CD4-positive, alpha-beta T cell treated with Interleukin-12 subunit alpha and Interleukin-12 subunit beta, for 1 hour (primary cell): Measurements from ENCODE around the gene CNTD1.

Experiments
- DNase-seq: peaks from one replicate; pipeline ENCODE4 v3.0.0-alpha.2; 2020

The CNTD1 gene

GRCh38 chr17:42806249-42806648 is 7.6 kb downstream of the CNTD1 start:
- no peak for DNase-seq

- no peak for DNase-seq
These were observed 10.6 kb downstream of the CNTD1 start for GRCh38 chr17:42809250-42809649.

- DNase-seq = no peak
These were observed 16.2 kb downstream of the CNTD1 start for GRCh38 chr17:42814633-42815399.

GRCh38 chr17:42817866-42818265 is 19.2 kb downstream of the CNTD1 start:
- no peak for DNase-seq

- DNase-seq = no peak
These were observed 19.7 kb downstream of the CNTD1 start for GRCh38 chr17:42818379-42818778.

- DNase-seq = peak; percentile 70
These were observed 21.4 kb downstream of the CNTD1 start for GRCh38 chr17:42819939-42820535.

- no peak for DNase-seq
These were observed 22.5 kb downstream of the CNTD1 start for GRCh38 chr17:42821176-42821575.

GRCh38 chr17:42827472-42827871 is 28.8 kb downstream of the CNTD1 start:
- DNase-seq = no peak

- DNase-seq = no peak
These were observed 32.3 kb downstream of the CNTD1 start for GRCh38 chr17:42830971-42831370.

- DNase-seq = no peak
These were observed 33.7 kb downstream of the CNTD1 start for GRCh38 chr17:42832213-42832933.

- DNase-seq = peak; percentile 90
These were observed 34.5 kb downstream of the CNTD1 start, which contains the start of gene PSME3 for GRCh38 chr17:42832934-42833766. Gene PSME3 (plus strand): TSS chr17:42833397. CDS start chr17:42833632, 235 bp downstream.

- DNase-seq = no peak
These were observed 35.2 kb downstream of the CNTD1 start for GRCh38 chr17:42833767-42834422.

GRCh38 chr17:42835732-42836131 is 37.1 kb downstream of the CNTD1 start:
- no peak for DNase-seq

- DNase-seq = no peak
These were observed 43.5 kb downstream of the CNTD1 start for GRCh38 chr17:42841975-42842685.

- DNase-seq = peak; percentile 33
These were observed 44.8 kb downstream of the CNTD1 start for GRCh38 chr17:42843358-42843934.

GRCh38 chr17:42844271-42844670 is 45.6 kb downstream of the CNTD1 start, which contains the start of gene AOC2:
Gene AOC2 (plus strand): TSS chr17:42844580. CDS start chr17:42844627, 47 bp downstream.
- no peak for DNase-seq

- DNase-seq = no peak
These were observed 46.3 kb downstream of the CNTD1 start for GRCh38 chr17:42844761-42845555.

- no peak for DNase-seq
These were observed 46.9 kb downstream of the CNTD1 start for GRCh38 chr17:42845556-42845917.

GRCh38 chr17:42845918-42846593 is 47.4 kb downstream of the CNTD1 start:
- no peak for DNase-seq
